ENCODE data around the gene IFTAP.

IFTAP gene

GRCh38 chr11:36702330-36703054 is 108.2 kb downstream of the IFTAP start:
- 50 to 55% methylated on average over 5 of the region's 5 CpGs for WGBS, 2 experiments
- Histone ChIP-seq H3K4me1 (ENCODE audit: control insufficient read depth, insufficient read depth, low read length) (no peaks in the 10 kb centered on the region), H3K4me3 (ENCODE audit: insufficient read depth, low read depth, low read length) (no peak overlapping the region), H3K27me3 (ENCODE audit: control insufficient read depth, insufficient read depth, low read length, poor library complexity, severe bottlenecking) (peaks cover 3% of the 10 kb centered on the region), H3K36me3 (ENCODE audit: control insufficient read depth, insufficient read depth, low read length) (no peaks in the 10 kb centered on the region), H3K27ac (ENCODE audit: insufficient read depth, low read depth, low read length, poor library complexity, severe bottlenecking) (no peak overlapping the region), H3K9me3 (ENCODE audit: control insufficient read depth, low read length) (no peaks in the 10 kb centered on the region)

GRCh38 chr11:36703055-36703404 is 108.7 kb downstream of the IFTAP start:
- WGBS, 2 experiments = 53% methylated on average over 4 of the region's 4 CpGs
- Histone ChIP-seq H3K27me3 (ENCODE audit: control insufficient read depth, insufficient read depth, low read length, poor library complexity, severe bottlenecking) (peaks cover 3% of the 10 kb centered on the region), H3K27ac (ENCODE audit: insufficient read depth, low read depth, low read length, poor library complexity, severe bottlenecking) (no peak overlapping the region), H3K9me3 (ENCODE audit: control insufficient read depth, low read length) (no peaks in the 10 kb centered on the region), H3K4me1 (ENCODE audit: control insufficient read depth, insufficient read depth, low read length) (no peaks in the 10 kb centered on the region), H3K36me3 (ENCODE audit: control insufficient read depth, insufficient read depth, low read length) (no peaks in the 10 kb centered on the region), H3K4me3 (ENCODE audit: insufficient read depth, low read depth, low read length) (no peak overlapping the region)

Measured in ectodermal cell (in vitro differentiated cells).